Stomach (tissue), 4 donors: Measurements from ENCODE around the gene C5orf24.

Source experiments
- CTCF ChIP-seq, 7 experiments: fragments of 450-650 bp in 4 of 7; fragments of 200-600 bp in 3 of 7; sonication (generic) in 3 of 7; IDR thresholded peaks; one replicate each; pipeline ENCODE4 v1.5.1; 2016 to 2019; ENCODE audit warnings: antibody characterized with exemption in 7 of 7, control low read depth in 2 of 7, mild to moderate bottlenecking in 1 of 7
- POLR2A ChIP-seq, 4 donors: fragments of 450-650 bp; IDR thresholded peaks; one replicate each; pipeline ENCODE4 v1.6.1; 2016; ENCODE audit warnings: antibody characterized with exemption in 4 of 4, control low read depth in 2 of 4, mild to moderate bottlenecking in 1 of 4, moderate library complexity in 1 of 4

GRCh38 chr5:134819407-134819963 lies 26.3 kb upstream of the C5orf24 start:
- TF ChIP-seq CTCF (IDR thresholded peaks at IDR 0.05) = no peak
- TF ChIP-seq POLR2A (IDR thresholded peaks at IDR 0.05) = no peak
